ENCODE data around the gene TAF10. TPM values are rescaled to one million over a fixed set of nuclear protein-coding genes. Genes with fewer than 3 reads are reported as not detected.

Gene TAF10
- total RNA-seq, result 39.7 and 58.8 TPM in 2 replicates

DNA sequence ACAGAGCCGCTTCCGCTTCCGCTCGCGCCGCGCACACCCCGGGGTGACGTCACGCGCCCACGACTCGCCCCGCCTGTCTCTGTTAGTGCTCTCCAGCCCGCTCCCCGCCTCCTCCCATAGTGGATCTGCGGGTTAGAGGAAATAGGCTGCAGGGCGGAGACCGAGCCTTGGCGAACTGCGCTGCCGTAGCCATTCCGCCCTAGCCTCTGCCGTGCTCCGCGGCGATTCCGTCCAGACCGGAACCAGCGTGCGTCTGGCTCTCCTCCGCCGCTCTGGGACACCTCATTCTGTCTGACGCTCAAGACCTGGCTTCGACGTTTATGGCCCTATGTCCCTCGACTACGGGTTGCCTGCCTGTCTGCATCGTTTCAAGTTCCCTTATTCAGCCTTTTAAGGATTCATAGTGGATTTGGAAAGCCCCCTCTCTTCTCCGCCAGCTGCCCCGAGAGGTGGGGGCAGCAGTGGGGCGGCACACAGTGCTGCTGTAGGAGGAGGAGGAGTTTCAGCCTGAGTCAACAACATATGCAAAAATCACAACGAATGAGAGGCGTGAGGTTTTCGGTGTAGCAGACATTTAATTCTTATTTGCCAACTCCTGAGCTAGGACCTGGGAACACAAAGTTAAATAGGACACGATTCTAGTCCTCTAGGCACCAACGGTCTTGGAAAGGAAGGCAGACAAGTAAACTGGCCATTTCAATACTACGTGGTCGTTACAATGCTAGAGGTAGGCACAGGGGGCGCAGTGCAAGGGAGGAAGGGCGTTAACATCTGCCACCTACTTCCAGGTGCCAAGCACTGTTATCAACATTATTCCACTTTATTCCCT is at the start of gene TAF10:
Gene TAF10, minus strand, starts transcription at position 4 of the 829 bp plus-strand sequence. CDS start 27 bp downstream, outside the sequence.

GRCh38 chr11:6655790-6656583 is 44.0 kb upstream of the TAF10 start, which contains the start of gene DCHS1:
Gene DCHS1 (minus strand): TSS chr11:6655809. CDS start chr11:6641613, 14,196 bp downstream.

GRCh38 chr11:6619004-6619745 is 7.2 kb upstream of the TAF10 start, which contains the start of gene TPP1:
Gene TPP1 (minus strand): TSS chr11:6619422. CDS start chr11:6619400, 22 bp downstream.

GRCh38 chr11:6603287-6604080 is 8.5 kb downstream of the TAF10 start, which contains the start of the genes ILK and RRP8:
Gene ILK (plus strand): TSS chr11:6603774. CDS start chr11:6604272, 498 bp downstream.
Gene RRP8 (minus strand): TSS chr11:6603616. CDS start chr11:6603502, 114 bp downstream.

Other genes starting within 250 kb of the TAF10 start
- 91.4 and 111 TPM in 2 replicates for gene SMPD1, start 221.7 kb downstream of the TAF10 start, total RNA-seq
- 41.9 and 50.6 TPM in 2 replicates for gene APBB1, start 193.1 kb downstream of the TAF10 start, total RNA-seq
- 0.78 and 0.92 TPM in 2 replicates for gene HPX, start 171.2 kb downstream of the TAF10 start, total RNA-seq
- gene TRIM3, start 138.3 kb downstream of the TAF10 start, total RNA-seq, result 40.8 and 53.7 TPM in 2 replicates
- 49.1 and 51.6 TPM in 2 replicates for gene ARFIP2, start 130.9 kb downstream of the TAF10 start, total RNA-seq
- gene TIMM10B, start 130.7 kb downstream of the TAF10 start, total RNA-seq, result 34.3 and 36.7 TPM in 2 replicates
- gene DNHD1, start 114.9 kb downstream of the TAF10 start, total RNA-seq, result 9.0 and 10.7 TPM in 2 replicates
- gene RRP8, start 8.6 kb downstream of the TAF10 start, total RNA-seq, result 10.7 and 12.5 TPM in 2 replicates
- gene ILK, start 8.4 kb downstream of the TAF10 start, total RNA-seq, result 218 and 255 TPM in 2 replicates
- gene TPP1, start 7.2 kb upstream of the TAF10 start, total RNA-seq, result 294 and 429 TPM in 2 replicates
- gene DCHS1, start 43.6 kb upstream of the TAF10 start, total RNA-seq, result 6.6 and 52.4 TPM in 2 replicates
- gene MRPL17, start 71.1 kb upstream of the TAF10 start, total RNA-seq, result 49.8 and 61.2 TPM in 2 replicates
- 0.10 and 0.13 TPM in 2 replicates for gene OR2AG2, start 159.8 kb upstream of the TAF10 start, total RNA-seq
- gene OR2AG1, start 170.8 kb upstream of the TAF10 start, total RNA-seq, result not detected in 2 replicates
- gene OR6A2, start 187.5 kb upstream of the TAF10 start, total RNA-seq, result 0.13 and 0.26 TPM in 2 replicates
- not detected in 2 replicates for gene OR10A5, start 233.5 kb upstream of the TAF10 start, total RNA-seq

All from smooth muscle cell of the pulmonary artery (primary cell).